Fibroblast of lung (primary cell): ENCODE results near the gene WARS2. TPM values are rescaled to one million over a fixed set of nuclear protein-coding genes. Genes with fewer than 3 reads are reported as not detected.

ENCODE experiments used
- DNase-seq, 2 donors: peaks; one replicate each; pipeline versions ENCODE4 v3.0.0 to v3.0.0-alpha.2; 2010; ENCODE audit warnings: low read depth in 2 of 2
- H2AFZ ChIP-seq: 2 replicates; pipeline ENCODE4 v1.5.1; 2012; ENCODE audit warnings: low read length, control low read depth, inconsistent platforms
- H3K27ac ChIP-seq: 2 replicates; pipeline ENCODE4 v1.5.1; 2011; ENCODE audit warnings: low read length, control low read depth; ENCODE audit not compliant: insufficient read depth
- H3K27me3 ChIP-seq: 2 replicates; pipeline ENCODE4 v1.5.1; 2011; ENCODE audit warnings: mild to moderate bottlenecking, low read length; ENCODE audit not compliant: control insufficient read depth, insufficient read depth
- H3K36me3 ChIP-seq: 2 replicates; pipeline ENCODE4 v1.5.1; 2011; ENCODE audit warnings: low read length; ENCODE audit not compliant: control insufficient read depth, insufficient read depth
- H3K4me1 ChIP-seq: 2 replicates; pipeline ENCODE4 v1.5.1; 2011; ENCODE audit warnings: low read length; ENCODE audit not compliant: control insufficient read depth, insufficient read depth; ENCODE audit errors: extremely low read depth
- H3K4me2 ChIP-seq: 2 replicates; pipeline ENCODE4 v1.5.1; 2011; ENCODE audit warnings: low read length, control low read depth; ENCODE audit not compliant: insufficient read depth; ENCODE audit errors: extremely low read depth
- H3K4me3 ChIP-seq, 4 experiments: fragments of 200-600 bp in 1 of 4; sonication (generic) in 1 of 4; replicated peaks in 1 of 4; 2 replicates each; pipeline ENCODE4 v1.5.1; 2011 to 2016; ENCODE audit warnings: low read length in 4 of 4, low read depth in 3 of 4, mild to moderate bottlenecking in 3 of 4, control low read depth in 2 of 4, inconsistent platforms in 1 of 4, mixed read lengths in 1 of 4; ENCODE audit not compliant: insufficient read depth in 1 of 4; ENCODE audit errors: control extremely low read depth in 1 of 4
- H3K79me2 ChIP-seq: 2 replicates; pipeline ENCODE4 v1.5.1; 2012; ENCODE audit warnings: mild to moderate bottlenecking, low read length, inconsistent platforms; ENCODE audit not compliant: control insufficient read depth, insufficient read depth
- H3K9ac ChIP-seq: 2 replicates; pipeline ENCODE4 v1.5.1; 2011; ENCODE audit warnings: mild to moderate bottlenecking, low read length, control low read depth; ENCODE audit not compliant: insufficient read depth
- H3K9me3 ChIP-seq: 2 replicates; pipeline ENCODE4 v1.5.1; 2012; ENCODE audit warnings: low read depth, low read length; ENCODE audit not compliant: control insufficient read depth, insufficient read depth
- H4K20me1 ChIP-seq: 2 replicates; pipeline ENCODE4 v1.5.1; 2011; ENCODE audit warnings: low read length; ENCODE audit not compliant: control insufficient read depth, insufficient read depth; ENCODE audit errors: extremely low read depth
- EZH2 ChIP-seq: IDR thresholded peaks from 2 replicates; pipeline ENCODE4 v1.5.1; 2012; ENCODE audit warnings: low read length, control low read depth, mild to moderate bottlenecking; ENCODE audit errors: missing control alignments
- polyA plus RNA-seq, 2 donors: library from polyadenylated mRNA; depleted of rRNA in 1 of 2; stranded (reverse) in 1 of 2; unstranded in 1 of 2; fragments of >200 nt; gene quantifications; 2 replicates each; pipeline ENCODE4 v1.2.1, GENCODE V29; 2011 to 2012; ENCODE audit warnings: missing spikeins in 1 of 2
- total RNA-seq: library from RNA; depleted of rRNA; stranded (reverse); fragments of >200 nt; gene quantifications from 2 replicates; pipeline ENCODE4 v1.2.1, GENCODE V29; 2014
- TF ChIP-seq, protein P1 (sequence below), 2 donors: IDR thresholded peaks in 1 of 2; conservative IDR thresholded peaks in 1 of 2; 1 replicate in 1 of 2; 2 replicates in 1 of 2; pipeline ENCODE4 v1.5.1; 2011 to 2012; ENCODE audit warnings: low read length in 2 of 2, control low read depth in 1 of 2, inconsistent platforms in 1 of 2, low read depth in 1 of 2, mild to moderate bottlenecking in 1 of 2

The WARS2 gene
- total and polyA plus RNA-seq, 2 donors (not counting 1 experiment from before 2014, with no cell fraction given) = 13.3 to 20.3 TPM

DNA sequence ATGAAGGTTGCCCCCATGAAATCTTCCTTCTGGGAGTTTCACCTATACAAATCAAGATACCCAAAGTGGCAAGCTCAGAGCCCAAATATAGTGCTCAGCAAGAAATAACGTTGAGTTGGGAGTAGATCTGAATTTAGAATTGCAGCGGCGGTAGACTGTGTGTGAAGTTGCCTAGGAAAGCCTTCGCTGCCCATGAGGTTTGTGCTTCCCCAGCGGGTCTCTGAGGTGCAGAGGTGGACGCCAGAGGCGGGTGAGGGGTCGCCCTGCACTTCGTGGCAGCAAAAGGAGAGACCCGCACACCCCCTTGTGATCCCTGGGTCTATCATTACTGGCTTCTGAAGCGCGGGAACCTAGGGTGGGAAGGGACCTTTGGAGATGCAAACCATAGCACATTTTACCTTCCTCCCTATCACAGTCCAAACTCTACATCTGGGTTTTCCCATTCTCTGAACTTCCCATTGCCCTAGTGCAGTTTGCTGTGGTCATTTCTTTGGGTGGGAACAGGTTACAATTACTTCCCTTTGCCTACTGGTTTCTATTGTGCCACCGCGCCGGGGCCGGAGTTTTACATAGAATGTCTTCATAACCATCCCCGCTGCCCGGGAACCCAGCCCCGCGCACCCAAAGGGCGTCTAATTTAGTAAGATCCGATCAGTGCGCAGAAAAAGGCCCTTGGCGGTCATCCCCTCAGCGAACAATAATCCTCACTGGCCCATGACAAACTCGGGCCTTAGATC, 157.5 kb downstream of the WARS2 start:
- Histone ChIP-seq H3K4me2 (no peak overlapping the region), H3K9me3 (no peaks in the 10 kb centered on the region), H3K9ac (no peak overlapping the region), H3K27me3 (peaks cover 77% of the 10 kb centered on the region), H3K36me3 (no peaks in the 10 kb centered on the region), H3K79me2 (no peaks in the 10 kb centered on the region), H4K20me1 (no peaks in the 10 kb centered on the region), H3K4me1 (no peaks in the 10 kb centered on the region), H2AFZ (no peak overlapping the region), H3K27ac (no peak overlapping the region), H3K4me3 (no peak overlapping the region)
- no peak for DNase-seq
- no peak for TF ChIP-seq EZH2
- TF ChIP-seq, protein P1, sequence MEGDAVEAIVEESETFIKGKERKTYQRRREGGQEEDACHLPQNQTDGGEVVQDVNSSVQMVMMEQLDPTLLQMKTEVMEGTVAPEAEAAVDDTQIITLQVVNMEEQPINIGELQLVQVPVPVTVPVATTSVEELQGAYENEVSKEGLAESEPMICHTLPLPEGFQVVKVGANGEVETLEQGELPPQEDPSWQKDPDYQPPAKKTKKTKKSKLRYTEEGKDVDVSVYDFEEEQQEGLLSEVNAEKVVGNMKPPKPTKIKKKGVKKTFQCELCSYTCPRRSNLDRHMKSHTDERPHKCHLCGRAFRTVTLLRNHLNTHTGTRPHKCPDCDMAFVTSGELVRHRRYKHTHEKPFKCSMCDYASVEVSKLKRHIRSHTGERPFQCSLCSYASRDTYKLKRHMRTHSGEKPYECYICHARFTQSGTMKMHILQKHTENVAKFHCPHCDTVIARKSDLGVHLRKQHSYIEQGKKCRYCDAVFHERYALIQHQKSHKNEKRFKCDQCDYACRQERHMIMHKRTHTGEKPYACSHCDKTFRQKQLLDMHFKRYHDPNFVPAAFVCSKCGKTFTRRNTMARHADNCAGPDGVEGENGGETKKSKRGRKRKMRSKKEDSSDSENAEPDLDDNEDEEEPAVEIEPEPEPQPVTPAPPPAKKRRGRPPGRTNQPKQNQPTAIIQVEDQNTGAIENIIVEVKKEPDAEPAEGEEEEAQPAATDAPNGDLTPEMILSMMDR (conservative IDR thresholded peaks at IDR 0.05 in 1 of 2, IDR thresholded peaks at IDR 0.05 in 1 of 2; ENCODE audit: low read depth in 1 of 2, low read length in 2 of 2) = no peak

DNA sequence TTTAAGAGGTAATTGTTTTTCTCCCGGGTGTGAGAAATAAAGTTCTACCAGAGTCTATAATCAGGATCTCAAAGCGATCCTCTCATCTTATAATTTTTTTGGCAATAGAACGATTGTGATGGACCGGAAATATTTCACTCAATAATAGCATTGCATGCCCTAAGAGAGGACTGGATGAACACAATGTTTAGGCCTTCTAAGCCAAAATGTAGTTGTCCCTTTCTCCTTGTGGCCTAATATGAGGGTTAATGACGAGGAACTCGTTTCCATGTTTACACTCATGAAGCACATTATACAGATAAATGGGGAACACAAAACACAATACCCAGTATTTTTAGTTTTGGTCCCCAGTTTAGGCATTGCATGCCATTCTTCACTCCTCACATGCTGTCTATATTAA, 158.2 kb downstream of the WARS2 start:
- Histone ChIP-seq H3K27me3 (peaks cover 74% of the 10 kb centered on the region), H3K27ac (no peak overlapping the region), H3K79me2 (no peaks in the 10 kb centered on the region), H3K36me3 (no peaks in the 10 kb centered on the region), H3K4me1 (no peaks in the 10 kb centered on the region), H2AFZ (no peak overlapping the region), H3K4me3 (no peak overlapping the region), H3K9me3 (no peaks in the 10 kb centered on the region), H4K20me1 (no peaks in the 10 kb centered on the region), H3K4me2 (no peak overlapping the region), H3K9ac (no peak overlapping the region)
- no peak for DNase-seq
- no peak for TF ChIP-seq EZH2
- TF ChIP-seq, protein P1 (conservative IDR thresholded peaks at IDR 0.05 in 1 of 2, IDR thresholded peaks at IDR 0.05 in 1 of 2; ENCODE audit: low read depth in 1 of 2, low read length in 2 of 2) = no peak

GRCh38 chr1:118981436-118981835, 159.0 kb downstream of the WARS2 start:
- no peak for TF ChIP-seq EZH2
- TF ChIP-seq, protein P1 (conservative IDR thresholded peaks at IDR 0.05 in 1 of 2, IDR thresholded peaks at IDR 0.05 in 1 of 2; ENCODE audit: low read depth in 1 of 2, low read length in 2 of 2) = no peak
- Histone ChIP-seq H3K9me3 (no peaks in the 10 kb centered on the region), H3K27me3 (peaks cover 67% of the 10 kb centered on the region), H4K20me1 (no peaks in the 10 kb centered on the region), H3K4me1 (no peaks in the 10 kb centered on the region), H3K79me2 (no peaks in the 10 kb centered on the region), H3K4me2 (no peak overlapping the region), H3K4me3 (no peak overlapping the region), H3K9ac (no peak overlapping the region), H3K36me3 (no peaks in the 10 kb centered on the region), H2AFZ (no peak overlapping the region), H3K27ac (no peak overlapping the region)
- no peak for DNase-seq

Other genes with a start within 250 kb of the WARS2 start
- gene TBX15, start 152.3 kb downstream of the WARS2 start, total RNA-seq = 0.26 and 0.99 TPM in 2 replicates
- gene TBX15, start 152.3 kb downstream of the WARS2 start, polyA plus RNA-seq = 0.30 and 0.50 TPM in 2 replicates
- gene HAO2, start 228.1 kb upstream of the WARS2 start, total RNA-seq = not detected in 2 replicates
- gene HAO2, start 228.1 kb upstream of the WARS2 start, polyA plus RNA-seq = not detected in 2 replicates